ENCODE data around the gene MICAL3.

The MICAL3 gene

DNA sequence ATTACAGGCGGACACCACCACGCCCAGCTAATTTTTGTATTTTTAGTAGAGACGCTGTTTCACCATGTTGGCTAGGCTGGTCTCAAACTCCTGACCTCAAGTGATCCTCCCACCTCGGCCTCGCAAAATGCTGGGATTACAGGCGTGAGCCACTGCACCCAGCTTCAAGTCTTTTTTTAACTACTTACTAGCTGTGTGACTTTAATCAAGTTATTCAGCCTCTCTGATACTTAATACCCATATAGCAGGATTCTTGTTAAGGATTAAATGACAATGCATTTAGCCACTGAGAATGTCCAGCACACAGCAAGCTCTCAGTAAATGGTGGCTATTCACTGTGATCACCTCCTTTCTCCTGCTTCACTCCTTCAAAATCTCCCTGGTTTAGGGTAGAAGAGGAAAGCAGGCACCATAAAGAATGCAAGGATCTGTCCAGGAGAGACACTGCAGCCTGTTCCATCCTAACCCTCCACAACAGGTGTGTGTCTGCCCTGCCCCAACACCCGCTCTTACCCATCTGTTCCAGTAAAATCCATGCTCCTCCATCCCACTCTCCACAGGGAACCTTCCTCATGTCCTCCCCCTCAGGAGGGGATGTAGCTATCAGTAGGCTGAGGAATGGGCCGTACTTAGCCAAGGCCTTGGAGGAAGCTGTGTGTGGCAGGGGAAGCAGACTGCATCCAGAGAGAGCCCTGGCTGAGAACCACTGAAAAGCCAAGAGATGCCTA is 69.3 kb downstream of the MICAL3 start:
- no peak for DNase-seq (ENCODE audit: low read depth)

GRCh38 chr22:17954200-17954859 is 70.0 kb downstream of the MICAL3 start:
- DNase-seq (ENCODE audit: low read depth): no peak

DNA sequence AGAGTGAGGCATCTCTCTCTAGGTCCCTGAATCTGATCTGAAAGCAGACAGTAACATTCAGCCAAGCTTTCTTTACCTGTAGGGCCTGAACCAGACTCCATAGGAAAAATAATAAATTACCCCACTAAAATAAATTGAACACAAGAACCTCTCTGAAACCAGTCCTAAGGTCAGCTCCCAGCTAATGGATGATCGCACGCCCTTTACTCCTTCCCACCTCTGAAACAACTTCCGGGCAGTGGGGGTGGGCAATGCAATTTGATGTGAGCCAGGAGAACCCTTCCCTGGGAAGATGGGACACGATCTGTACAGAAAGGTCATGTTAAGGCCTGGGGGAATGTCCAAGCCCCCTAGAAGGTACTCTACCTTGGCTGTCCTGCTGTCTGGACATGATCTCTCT is 71.2 kb downstream of the MICAL3 start:
- DNase-seq (ENCODE audit: low read depth): no peak

GRCh38 chr22:17952273-17952801 is 72.0 kb downstream of the MICAL3 start:
- DNase-seq (ENCODE audit: low read depth): no peak

DNA sequence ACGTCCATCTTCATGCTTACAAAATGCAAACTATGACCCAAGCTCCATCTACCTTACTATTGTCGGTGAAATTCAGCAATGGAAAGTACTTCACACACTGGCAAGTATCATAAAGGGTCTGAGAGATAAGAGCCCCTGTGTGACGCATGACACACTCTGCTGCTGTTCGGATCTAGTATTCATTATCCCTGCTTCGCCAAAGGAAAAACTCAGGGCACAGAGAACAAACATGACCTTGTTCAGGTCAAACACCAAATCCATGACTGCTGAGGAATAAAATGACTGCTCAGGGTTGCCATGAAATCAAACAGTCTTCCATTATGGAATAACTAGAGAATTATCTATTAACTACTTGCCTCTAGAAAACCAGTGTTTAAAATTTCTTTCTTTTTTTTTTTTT is 73.0 kb downstream of the MICAL3 start:
- no peak for DNase-seq (ENCODE audit: low read depth)

DNA sequence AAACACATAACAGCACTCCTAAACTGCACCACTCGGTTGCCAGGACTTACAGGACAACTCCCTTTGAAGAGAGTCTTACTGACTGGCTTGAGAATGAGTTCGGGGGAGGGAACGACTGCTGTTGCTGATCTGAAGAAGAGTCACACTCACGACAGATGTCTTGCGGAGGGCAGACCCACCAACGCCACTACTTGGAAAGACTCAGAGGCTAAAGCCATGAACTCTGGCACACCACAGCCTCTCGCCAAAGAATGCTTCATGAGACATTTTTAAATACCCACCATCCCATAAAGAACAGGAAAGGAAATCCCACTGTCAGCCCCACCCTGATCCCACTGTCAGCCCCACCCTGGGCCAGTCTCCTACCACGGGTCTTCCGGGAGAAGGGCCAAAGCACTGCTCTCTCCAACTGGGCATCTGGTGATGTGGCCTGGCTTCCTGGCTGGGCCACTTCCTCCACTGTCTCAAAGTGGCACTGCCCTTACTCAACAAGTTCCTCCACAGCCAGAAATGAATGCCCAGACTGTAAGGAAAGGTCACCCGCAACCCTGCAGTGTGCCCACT is 73.6 kb downstream of the MICAL3 start:
- DNase-seq (ENCODE audit: low read depth): peak; percentile 38

DNA sequence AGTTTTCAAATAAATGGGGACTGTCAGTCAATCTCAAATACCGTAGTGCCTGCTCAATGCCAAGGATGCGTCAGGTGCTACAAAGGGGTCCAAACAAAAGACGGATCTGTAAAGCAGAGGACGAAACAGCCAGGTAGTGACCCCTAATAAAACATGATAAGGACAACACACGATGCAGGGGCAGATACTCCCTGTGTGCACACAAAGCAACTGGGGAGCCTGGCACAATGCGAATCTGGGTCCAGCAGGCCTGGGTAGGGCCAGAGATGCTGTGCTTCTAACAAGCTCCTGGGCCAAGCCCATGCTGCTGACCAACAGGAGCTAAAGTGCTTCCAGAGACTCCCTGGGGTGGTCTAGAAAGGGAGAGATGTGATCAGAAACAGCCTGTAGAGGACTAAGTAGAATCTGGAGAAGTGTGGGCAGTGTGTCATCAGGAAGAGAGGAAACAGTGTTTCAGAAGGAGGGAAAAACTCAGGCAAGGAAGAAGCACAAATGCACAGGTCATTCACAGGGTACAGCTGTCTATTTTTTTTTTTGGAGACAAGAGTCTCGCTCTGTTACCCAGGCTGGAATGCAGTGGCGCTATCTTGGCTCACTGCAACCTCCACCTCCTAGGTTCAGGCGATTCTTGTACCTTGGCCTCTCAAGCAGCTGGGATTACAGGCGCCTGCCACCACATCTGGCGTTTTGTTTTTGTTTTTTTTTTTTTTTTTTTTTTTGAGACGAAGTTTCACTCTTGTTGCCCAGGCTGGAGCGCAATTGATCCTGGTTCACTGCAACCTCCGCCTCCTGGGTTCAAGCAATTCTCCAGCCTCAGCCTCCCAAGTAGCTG is 74.5 kb downstream of the MICAL3 start:
- no peak for DNase-seq (ENCODE audit: low read depth)

DNA sequence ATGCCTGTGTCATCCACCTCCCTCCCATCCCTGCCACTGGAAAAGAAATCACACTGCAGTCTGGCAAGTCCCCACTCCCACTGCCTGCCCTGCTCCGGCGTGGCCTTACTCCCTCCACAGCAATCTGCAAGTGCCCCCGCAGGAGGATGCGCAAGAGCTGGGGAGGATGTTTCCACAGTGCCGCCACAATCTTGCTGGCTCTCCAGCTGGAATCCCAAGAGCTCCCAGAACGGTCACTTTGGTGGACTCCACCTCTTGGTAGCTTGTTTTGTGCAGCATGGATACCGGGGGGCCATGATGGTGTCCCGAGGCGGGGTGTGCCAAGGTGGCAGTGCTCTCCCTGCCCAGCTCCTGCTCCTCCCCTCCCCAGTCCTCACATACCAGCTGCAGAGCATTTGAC is 76.3 kb downstream of the MICAL3 start:
- DNase-seq (ENCODE audit: low read depth): no peak

GRCh38 chr22:17946662-17947367 is 77.5 kb downstream of the MICAL3 start:
- no peak for DNase-seq (ENCODE audit: low read depth)

DNA sequence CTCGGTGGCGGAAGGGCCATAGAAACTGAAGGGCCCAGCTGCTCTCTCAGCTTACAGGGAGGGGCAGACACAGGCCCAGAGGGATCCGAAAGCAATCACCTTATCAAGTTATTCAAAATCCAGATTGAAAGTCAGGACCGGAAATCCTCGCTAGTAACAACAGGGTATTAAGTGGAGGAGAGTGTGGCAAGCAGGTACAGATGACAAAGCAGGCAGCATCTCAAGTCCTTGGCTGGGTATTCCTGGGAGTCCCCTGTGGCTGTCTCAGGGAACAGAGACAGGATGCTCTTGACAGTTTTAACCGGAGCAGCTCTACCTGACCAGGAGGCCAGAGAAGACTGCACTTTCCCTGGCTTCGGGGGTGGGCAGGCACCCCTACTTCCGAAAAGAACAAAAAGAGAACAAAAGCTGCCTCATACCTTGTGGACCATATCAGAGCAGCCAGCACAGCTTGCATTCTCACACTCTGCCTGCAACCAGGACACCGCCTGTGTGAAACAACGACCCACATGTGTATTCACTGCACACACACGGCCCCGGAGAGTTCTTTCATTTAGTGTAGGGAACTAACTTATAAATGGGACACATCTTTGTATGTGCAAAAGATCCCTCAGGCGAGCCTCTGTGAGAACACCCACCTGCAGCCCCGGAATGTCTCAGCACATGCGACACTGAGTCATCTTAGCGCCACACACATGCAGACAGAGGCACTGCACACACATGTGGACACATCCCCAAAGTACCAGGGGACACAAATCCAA is 78.3 kb downstream of the MICAL3 start:
- no peak for DNase-seq (ENCODE audit: low read depth)

DNA sequence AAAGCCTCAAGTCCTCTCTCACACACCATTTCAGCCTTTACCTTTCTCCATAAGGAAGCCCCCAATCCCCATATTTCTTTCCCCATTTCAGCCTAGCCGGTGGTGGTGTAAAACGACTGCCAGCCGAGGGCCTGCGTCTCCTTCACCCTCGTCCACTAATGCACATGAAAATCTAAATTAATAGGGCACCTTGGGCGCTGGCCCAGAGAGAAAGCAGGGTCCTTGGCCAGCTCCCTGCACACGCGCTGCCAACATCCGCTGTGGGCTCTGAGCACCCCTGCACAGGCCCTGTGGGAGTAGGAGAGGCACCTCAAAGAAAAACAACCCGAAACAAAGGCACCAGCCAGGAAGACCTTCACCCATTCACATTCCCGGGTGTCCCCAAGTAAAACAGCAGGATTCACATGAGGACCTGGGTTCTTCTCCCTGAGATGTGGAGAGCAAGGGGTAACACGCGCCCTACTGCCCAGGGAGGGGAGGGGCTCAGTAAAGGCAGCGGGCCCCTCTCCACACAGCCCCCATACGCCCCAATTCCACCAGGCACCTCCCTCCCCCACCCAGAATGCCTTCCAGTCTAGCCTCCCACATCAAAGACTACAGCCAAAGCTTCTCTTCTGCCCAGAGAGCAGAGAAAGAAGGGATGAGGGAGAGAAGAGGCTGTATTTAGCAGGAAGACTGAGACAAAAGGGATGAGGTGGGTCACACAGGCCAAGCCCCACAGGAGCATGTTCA is 79.0 kb downstream of the MICAL3 start:
- DNase-seq (ENCODE audit: low read depth): no peak

- no peak for DNase-seq (ENCODE audit: low read depth)
Observed at GRCh38 chr22:17944256-17944655, 80.1 kb downstream of the MICAL3 start.

GRCh38 chr22:17943533-17944249 is 80.7 kb downstream of the MICAL3 start:
- no peak for DNase-seq (ENCODE audit: low read depth)

- no peak for DNase-seq (ENCODE audit: low read depth)
Observed at GRCh38 chr22:17942721-17943120, 81.6 kb downstream of the MICAL3 start.

DNA sequence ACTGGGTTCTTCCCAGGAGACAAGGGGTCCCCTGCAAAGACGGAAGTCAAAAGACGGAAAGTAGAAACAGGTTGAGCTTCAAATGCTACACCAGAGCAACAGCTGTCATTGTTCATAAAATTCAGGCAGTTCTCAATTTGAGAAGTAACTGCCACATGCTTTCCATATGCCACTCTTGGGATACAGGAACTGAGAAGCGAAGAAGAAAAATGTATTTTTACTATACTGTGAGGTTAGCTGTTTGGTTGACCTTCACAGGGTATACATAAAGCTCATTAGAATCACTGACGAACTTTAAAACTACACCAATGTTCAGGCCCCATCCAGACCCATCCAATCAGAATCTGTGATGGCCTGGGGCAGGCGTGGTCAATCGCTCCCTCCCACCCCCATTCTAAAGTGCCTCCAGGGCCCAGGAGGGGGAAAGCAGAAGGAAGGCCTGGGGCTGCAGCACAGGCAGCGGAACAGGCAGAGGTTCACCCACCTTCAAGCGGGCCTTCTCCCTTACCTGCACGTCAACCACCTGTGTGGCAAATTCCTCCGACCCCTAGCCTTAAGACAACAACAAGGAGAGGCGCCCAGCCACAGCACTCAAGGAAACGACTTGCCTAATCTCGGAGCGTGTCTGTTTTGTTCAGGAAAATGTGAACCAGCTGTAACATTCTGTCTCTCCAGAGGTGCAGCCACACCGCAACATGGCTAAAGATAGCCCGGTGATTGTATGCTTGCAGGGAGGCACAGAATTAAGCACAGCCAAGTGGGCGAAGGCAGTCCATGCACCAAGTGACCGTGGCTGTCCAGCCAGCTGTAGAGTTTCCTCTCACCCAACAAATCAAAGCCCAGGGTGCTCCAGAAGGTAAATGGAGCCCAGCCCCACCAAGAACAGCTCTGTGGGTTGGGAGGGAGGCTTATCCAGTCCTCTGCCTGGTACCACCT is 82.6 kb downstream of the MICAL3 start:
- no peak for DNase-seq (ENCODE audit: low read depth)

DNA sequence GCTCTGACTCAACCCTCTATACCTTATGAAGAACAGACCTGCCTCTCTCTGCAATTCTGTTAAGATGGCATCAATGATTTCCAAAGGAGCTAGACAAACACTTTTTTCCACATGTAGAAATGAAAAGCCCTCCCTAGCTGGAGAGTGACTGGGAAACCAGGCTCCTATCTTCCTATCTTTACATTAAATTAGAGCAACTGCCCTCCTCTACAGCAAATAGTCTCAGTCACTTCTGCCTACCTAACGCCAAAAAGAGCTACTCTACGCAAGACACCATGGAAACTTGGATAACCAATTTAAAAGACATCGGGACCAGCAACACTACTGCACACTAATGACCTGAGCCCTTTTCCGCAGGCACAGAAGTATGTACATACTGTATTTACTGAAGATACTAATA is 84.8 kb downstream of the MICAL3 start:
- DNase-seq (ENCODE audit: low read depth): no peak

GRCh38 chr22:17939011-17939410 is 85.3 kb downstream of the MICAL3 start:
- DNase-seq (ENCODE audit: low read depth): no peak

GRCh38 chr22:17938484-17938924 is 85.9 kb downstream of the MICAL3 start:
- no peak for DNase-seq (ENCODE audit: low read depth)

All from GM04503 (cell line).